K562 (cell line): ENCODE results near the gene CPVL. TPM values are rescaled to one million over a fixed set of nuclear protein-coding genes. Genes with fewer than 3 reads are reported as not detected.
A peak's percentile ranks its signal among the peaks of the same experiment; 100 is the strongest.

Experiments
- ATAC-seq: fragments of 200-7000 bp; cut with Tn5 transposase; 3 replicates; pipeline ENCODE4 v1.9.1; 2020; ENCODE audit warnings: moderate library complexity
- BruUV-seq: library from RNA; stranded (reverse); fragments of 400-500 nt; replicated peaks from 2 replicates; lab custom pipeline; 2021; lab: Mats Ljungman, UMichigan
- CTCF ChIA-PET: fragments of 300-600 bp; formaldehyde crosslinking; extraction: SDS; loops from one replicate; lab custom pipeline; 2021; ENCODE audit warnings: low intra/inter-chr PET ratio; lab: Yijun Ruan, JAX
- POLR2A ChIA-PET: fragments of 300-600, 350-650 bp; sonication (Branson Sonifier 250); formaldehyde crosslinking; extraction: SDS; loops from one replicate; lab custom pipeline; 2021; ENCODE audit warnings: antibody characterized with exemption, inconsistent platforms; lab: Yijun Ruan, JAX
- DNase-seq, 4 experiments: peaks; one replicate each; pipeline versions ENCODE4 v3.0.0 to v3.0.0-alpha.2; 2011 to 2018; ENCODE audit warnings: low spot score in 3 of 4, mixed read lengths in 3 of 4; ENCODE audit errors: extremely low read depth in 1 of 4
- FAIRE-seq: peaks from 2 replicates; lab custom pipeline; 2011; peaks lifted over from hg19 to GRCh38; lab: Jason Lieb, UNC
- H2AFZ ChIP-seq: 2 replicates; pipeline ENCODE4 v1.6.0; 2011; ENCODE audit warnings: low read depth, low read length, control low read depth, inconsistent platforms
- H3K27ac ChIP-seq: fragments of 200-600 bp; 3 replicates; pipeline ENCODE4 v1.8.0; 2011; ENCODE audit warnings: low read depth, mild to moderate bottlenecking, control low read depth, inconsistent platforms, low read length, moderate library complexity, mixed read lengths; ENCODE audit errors: extremely low read depth
- H3K27me3 ChIP-seq, 2 experiments: fragments of 300-600 bp in 1 of 2; 2 replicates in 1 of 2; 3 replicates in 1 of 2; pipeline versions ENCODE4 v1.6.0 to v1.8.0; 2011; ENCODE audit warnings: inconsistent platforms in 2 of 2, low read length in 2 of 2, mild to moderate bottlenecking in 1 of 2, mixed read lengths in 1 of 2, moderate library complexity in 1 of 2; ENCODE audit not compliant: control insufficient read depth in 2 of 2, insufficient read depth in 2 of 2
- H3K36me3 ChIP-seq: fragments of 300-600 bp; 3 replicates; pipeline ENCODE4 v1.8.0; 2011; ENCODE audit warnings: mild to moderate bottlenecking, low read length, inconsistent platforms; ENCODE audit not compliant: control insufficient read depth, insufficient read depth
- H3K4me1 ChIP-seq, 2 experiments: fragments of 200-600 bp in 1 of 2; replicated peaks in 1 of 2; 2 replicates in 1 of 2; 3 replicates in 1 of 2; pipeline versions ENCODE4 v1.5.1 to v1.8.0; 2011; ENCODE audit warnings: inconsistent platforms in 2 of 2, low read length in 2 of 2, mild to moderate bottlenecking in 1 of 2, mixed read lengths in 1 of 2, moderate library complexity in 1 of 2; ENCODE audit not compliant: control insufficient read depth in 2 of 2, insufficient read depth in 2 of 2
- H3K4me2 ChIP-seq: 2 replicates; pipeline ENCODE4 v1.6.1; 2011; ENCODE audit warnings: low read length, control low read depth, inconsistent platforms, mixed read lengths; ENCODE audit not compliant: insufficient read depth
- H3K4me3 ChIP-seq: fragments of 200-600 bp; sonication (generic), shearing (Covaris generic); 2 replicates; pipeline ENCODE4 v1.5.1; 2016; ENCODE audit warnings: control low read depth, inconsistent platforms
- H3K79me2 ChIP-seq: fragments of 200-600 bp; 3 replicates; pipeline ENCODE4 v1.8.0; 2011; ENCODE audit warnings: low read length, inconsistent platforms; ENCODE audit not compliant: control insufficient read depth, insufficient read depth
- H3K9ac ChIP-seq, 2 experiments: 2 replicates each; pipeline versions ENCODE4 v1.6.0 to v1.6.1; 2011; ENCODE audit warnings: low read depth in 2 of 2, low read length in 2 of 2, control low read depth in 1 of 2, inconsistent platforms in 1 of 2, mild to moderate bottlenecking in 1 of 2, mixed read lengths in 1 of 2; ENCODE audit not compliant: insufficient read depth in 1 of 2
- H3K9me1 ChIP-seq: one replicate; pipeline ENCODE4 v1.6.0; 2011; ENCODE audit warnings: inconsistent platforms, mild to moderate bottlenecking, low read length, moderate library complexity; ENCODE audit not compliant: control insufficient read depth, insufficient read depth
- H3K9me3 ChIP-seq: replicated peaks from 2 replicates; pipeline ENCODE4 v1.5.1; 2011; ENCODE audit warnings: low read depth, low read length, inconsistent platforms; ENCODE audit not compliant: control insufficient read depth, insufficient read depth
- H4K20me1 ChIP-seq: replicated peaks from 2 replicates; pipeline ENCODE4 v1.6.1; 2011; ENCODE audit warnings: low read length, inconsistent platforms, mixed read lengths; ENCODE audit not compliant: control insufficient read depth, insufficient read depth
- CHD1 ChIP-seq: fragments of 200-600 bp; sonication (generic); IDR thresholded peaks from one replicate; pipeline ENCODE4 v1.6.1; 2012; ENCODE audit warnings: mild to moderate bottlenecking, moderate library complexity, low read length, inconsistent platforms
- FOXA3 ChIP-seq, 2 experiments: fragments of 450-650 bp in 1 of 2; sonication (generic) in 1 of 2; formaldehyde crosslinking; IDR thresholded peaks in 1 of 2; conservative IDR thresholded peaks in 1 of 2; 2 replicates each; pipeline versions ENCODE4 v1.4.0 to v1.8.0; 2020 to 2022; ENCODE audit warnings: mild to moderate bottlenecking in 2 of 2, missing genetic modification reagents in 1 of 2
- HDAC8 ChIP-seq: fragments of 450-650 bp; IDR thresholded peaks from 2 replicates; pipeline ENCODE4 v1.6.1; 2016; ENCODE audit warnings: mild to moderate bottlenecking, missing genetic modification characterization, moderate library complexity, missing compliant biosample characterization
- MBD2 ChIP-seq: sonication (generic); IDR thresholded peaks from 2 replicates; pipeline ENCODE4 v1.6.1; 2016; ENCODE audit warnings: low read depth, borderline replicate concordance
- NRF1 ChIP-seq, 2 experiments: fragments of 450-650 bp; IDR thresholded peaks in 1 of 2; conservative IDR thresholded peaks in 1 of 2; 2 replicates each; pipeline ENCODE4 v1.6.1; 2014; ENCODE audit warnings: mild to moderate bottlenecking in 2 of 2
- PHF21A ChIP-seq: fragments of 450-650 bp; IDR thresholded peaks from 2 replicates; pipeline ENCODE4 v1.6.1; 2017; ENCODE audit warnings: low read depth, borderline replicate concordance
- ZKSCAN1 ChIP-seq: fragments of 150-350 bp; IDR thresholded peaks from 2 replicates; pipeline ENCODE4 v1.6.1; 2016; ENCODE audit warnings: low read depth, low read length
- ZNF217 ChIP-seq: sonication (generic); formaldehyde crosslinking; IDR thresholded peaks from 2 replicates; pipeline ENCODE4 v1.8.0; 2022; ENCODE audit warnings: mild to moderate bottlenecking, missing genetic modification reagents
- ZNF3 ChIP-seq: fragments of 250-450 bp; sonication (Bioruptor Pico); IDR thresholded peaks from 2 replicates; pipeline ENCODE4 v1.5.0; 2021; ENCODE audit warnings: mild to moderate bottlenecking, moderate library complexity
- ZNF507 ChIP-seq: conservative IDR thresholded peaks from 2 replicates; pipeline ENCODE4 v1.6.1; 2017; ENCODE audit warnings: missing genetic modification characterization, missing compliant biosample characterization
- ZNF668 ChIP-seq: fragments of 250-450 bp; sonication (Bioruptor Pico); IDR thresholded peaks from 2 replicates; pipeline ENCODE4 v1.8.0; 2022; ENCODE audit warnings: mild to moderate bottlenecking, inconsistent platforms
- WGBS: fragments of 100-300 bp; shearing (Covaris generic); methylation state at CpG from one replicate; pipeline ENCODE4 v1.1.6; 2016; ENCODE audit warnings: low coverage, mixed read lengths; ENCODE audit not compliant: insufficient coverage; ENCODE audit errors: missing lambda C conversion rate; 5-methylcytosine and 5-hydroxymethylcytosine counted together
- in situ Hi-C: fragments of 300-500 bp; cut with MboI; formaldehyde crosslinking; loops from 4 replicates; pipeline ENCODE4 v1.15.0; 2018; ENCODE audit warnings: inconsistent platforms, mixed read lengths
- intact Hi-C: fragments of 100-400 bp; cut with micrococcal nuclease; formaldehyde crosslinking; loops from 2 replicates; pipeline ENCODE4 v1.14.2; 2022
- polyA plus RNA-seq, 8 experiments: library from polyadenylated mRNA; depleted of rRNA in 4 of 8; stranded (reverse) in 5 of 8; unstranded in 3 of 8; fragments of >200 nt; fragmentation: Nextera tagmentation in 2 of 8; fragmentation: Illumina TruSeq in 1 of 8; extraction: Ambion mirVana in 2 of 8; extraction: Trizol in 1 of 8; gene quantifications; 2 replicates each; pipeline versions ENCODE4 v1.2.1 to v1.2.3, GENCODE V29; 2011 to 2014; ENCODE audit warnings: inconsistent platforms in 1 of 8, missing spikeins in 1 of 8
- total RNA-seq, 7 experiments: library from RNA; depleted of rRNA in 6 of 7; stranded (reverse); fragments of >200 nt in 6 of 7; fragmentation: Illumina TruSeq in 2 of 7; extraction: Trizol in 2 of 7; gene quantifications; 2 replicates each; pipeline versions ENCODE4 v1.2.1 to v1.2.3, GENCODE V29; 2011 to 2021; ENCODE audit warnings: low replicate concordance in 1 of 7
- TF ChIP-seq, protein P1 (sequence below), 2 experiments: fragments of 450-650 bp; IDR thresholded peaks; 2 replicates each; pipeline ENCODE4 v1.6.1; 2016

CPVL gene
- total and polyA plus RNA-seq, 9 of the 15 experiments (the other 6 are each of a cell fraction or from before 2014, with no cell fraction given) = 0.89 to 2.4 (median 1.5) TPM

DNA sequence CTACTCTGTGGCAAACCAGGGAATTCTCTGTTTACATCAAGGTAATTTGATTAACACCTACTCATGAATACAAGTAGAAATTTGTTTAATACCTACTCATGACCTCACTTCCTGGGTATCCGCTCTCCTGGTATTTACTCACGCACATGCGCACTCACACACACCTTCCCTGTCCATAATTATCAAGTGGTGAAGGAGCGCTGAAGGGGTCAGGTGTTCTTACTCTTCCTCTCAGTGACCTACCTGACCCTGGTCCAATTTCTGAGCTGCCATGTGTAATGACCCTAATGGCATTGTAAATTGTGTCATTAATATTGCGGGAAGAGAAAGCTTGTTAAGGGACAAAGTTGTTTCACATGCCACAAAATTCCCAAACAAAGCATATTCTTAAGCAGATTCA lies 146.9 kb downstream of the CPVL start:
- H3K27me3 ChIP-seq = 0 out of 5 replicates have a peak, but pooled peaks cover 0 to 5% of the 10 kb centered on the region in 2 experiments
- ATAC-seq (no peak), FAIRE-seq (no peak), DNase-seq (no peak)
- CTCF ChIA-PET = no interaction called here
- 39% methylated on average over 5 of the region's 5 CpGs for WGBS
- no peak overlapping the region for H3K9ac ChIP-seq
- H3K79me2 ChIP-seq = no peaks in the 10 kb centered on the region
- no peaks in the 10 kb centered on the region for H3K9me3 ChIP-seq
- H4K20me1 ChIP-seq = no peaks in the 10 kb centered on the region
- BruUV-seq = no TSS peak
- H3K36me3 ChIP-seq = no peaks in the 10 kb centered on the region
- no peak overlapping the region for H3K4me3 ChIP-seq
- no peaks in the 10 kb centered on the region for H3K4me1 ChIP-seq
- no peak overlapping the region for H3K27ac ChIP-seq
- no peaks in the 10 kb centered on the region for H3K9me1 ChIP-seq
- no peak overlapping the region for H3K4me2 ChIP-seq
- intact Hi-C loops = no loop called here
- in situ Hi-C loops = no loop called here
- no peak overlapping the region for H2AFZ ChIP-seq
- peak in 1 of 2 experiments; percentile 25; a peak in 1 of 4 replicates for TF ChIP-seq NRF1 (conservative IDR thresholded peaks at IDR 0.05 in 1 of 2, IDR thresholded peaks at IDR 0.05 in 1 of 2)
- TF ChIP-seq MBD2 = no peak
- TF ChIP-seq, all 486 proteins: peak for 1
- POLR2A ChIA-PET = no interaction called here

DNA sequence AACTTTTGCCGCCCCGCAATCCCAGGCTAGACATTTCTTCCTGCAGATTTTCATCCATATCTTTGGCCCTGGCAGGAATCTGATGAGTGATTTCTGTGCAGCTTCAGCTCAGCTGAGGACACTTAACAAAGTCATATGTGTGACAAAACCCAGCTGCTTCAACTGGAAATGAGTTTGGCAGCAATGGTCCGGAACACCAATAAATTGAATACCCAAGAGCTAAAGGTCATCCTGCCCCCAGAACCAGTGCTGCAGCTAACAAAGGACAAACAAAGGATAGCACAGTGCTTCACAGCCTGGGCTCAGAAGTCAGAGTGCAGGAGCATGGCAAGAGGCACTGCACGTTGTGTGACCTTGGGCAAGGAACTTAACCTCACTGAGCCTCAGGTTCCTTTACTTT lies 148.2 kb downstream of the CPVL start:
- H3K27me3 ChIP-seq = 0 out of 5 replicates have a peak, but pooled peaks cover 0 to 5% of the 10 kb centered on the region in 2 experiments
- H3K36me3 ChIP-seq = no peaks in the 10 kb centered on the region
- no peaks in the 10 kb centered on the region for H3K4me1 ChIP-seq
- BruUV-seq = no TSS peak
- no peaks in the 10 kb centered on the region for H3K9me3 ChIP-seq
- no peaks in the 10 kb centered on the region for H3K9me1 ChIP-seq
- H3K4me3 ChIP-seq = no peak overlapping the region
- intact Hi-C loops = no loop called here
- no peaks in the 10 kb centered on the region for H3K79me2 ChIP-seq
- POLR2A ChIA-PET = no interaction called here
- TF ChIP-seq ZKSCAN1 (no peak), HDAC8 (tag) (no peak), PHF21A (no peak), ZNF217 (CRISPR knock-in tag) (no peak), ZNF668 (CRISPR knock-in tag) (no peak), CHD1 (no peak), FOXA3 (CRISPR knock-in tag; conservative IDR thresholded peaks at IDR 0.05 in 1 of 2, IDR thresholded peaks at IDR 0.05 in 1 of 2) (no peak), ZNF3 (no peak), ZNF507 (no peak)
- TF ChIP-seq, protein P1, sequence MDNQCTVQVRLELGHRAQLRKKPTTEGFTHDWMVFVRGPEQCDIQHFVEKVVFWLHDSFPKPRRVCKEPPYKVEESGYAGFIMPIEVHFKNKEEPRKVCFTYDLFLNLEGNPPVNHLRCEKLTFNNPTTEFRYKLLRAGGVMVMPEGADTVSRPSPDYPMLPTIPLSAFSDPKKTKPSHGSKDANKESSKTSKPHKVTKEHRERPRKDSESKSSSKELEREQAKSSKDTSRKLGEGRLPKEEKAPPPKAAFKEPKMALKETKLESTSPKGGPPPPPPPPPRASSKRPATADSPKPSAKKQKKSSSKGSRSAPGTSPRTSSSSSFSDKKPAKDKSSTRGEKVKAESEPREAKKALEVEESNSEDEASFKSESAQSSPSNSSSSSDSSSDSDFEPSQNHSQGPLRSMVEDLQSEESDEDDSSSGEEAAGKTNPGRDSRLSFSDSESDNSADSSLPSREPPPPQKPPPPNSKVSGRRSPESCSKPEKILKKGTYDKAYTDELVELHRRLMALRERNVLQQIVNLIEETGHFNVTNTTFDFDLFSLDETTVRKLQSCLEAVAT (IDR thresholded peaks at IDR 0.05) = no peak
- TF ChIP-seq, all 486 proteins: peak for 0
- no peak for FAIRE-seq
- H2AFZ ChIP-seq = no peak overlapping the region
- H4K20me1 ChIP-seq = no peaks in the 10 kb centered on the region
- in situ Hi-C loops = no loop called here
- WGBS = 20% methylated on average over 4 of the region's 4 CpGs
- ATAC-seq = no peak
- CTCF ChIA-PET = no interaction called here
- H3K4me2 ChIP-seq = no peak overlapping the region
- no peak for DNase-seq
- no peak overlapping the region for H3K9ac ChIP-seq
- no peak overlapping the region for H3K27ac ChIP-seq
